Cerebellar cortex (tissue), 1 donor: ENCODE data around the gene ARHGEF3.
A peak's percentile ranks its signal among the peaks of the same experiment; 100 is the strongest.

Source experiments
- DNase-seq: peaks from one replicate; pipeline ENCODE4 v3.0.0-alpha.2; 2015; ENCODE audit warnings: low spot score

ARHGEF3 gene

GRCh38 chr3:56801662-56802377, at the start of gene ARHGEF3:
Gene ARHGEF3 (minus strand): TSS chr3:56801949. CDS start chr3:56801798, 151 bp downstream.
- peak; percentile 88 for DNase-seq

GRCh38 chr3:56849698-56850097, 47.9 kb upstream of the ARHGEF3 start:
- no peak for DNase-seq

- DNase-seq = peak; percentile 28
Observed at GRCh38 chr3:56845505-56845904, 43.8 kb upstream of the ARHGEF3 start.

GRCh38 chr3:56844536-56844935, 42.8 kb upstream of the ARHGEF3 start:
- no peak for DNase-seq

- no peak for DNase-seq
Observed at GRCh38 chr3:56839784-56840715, 38.3 kb upstream of the ARHGEF3 start.

- no peak for DNase-seq
Observed at GRCh38 chr3:56838448-56838847, 36.7 kb upstream of the ARHGEF3 start.

GRCh38 chr3:56837196-56837955, 35.6 kb upstream of the ARHGEF3 start:
- no peak for DNase-seq

- no peak for DNase-seq
Observed at GRCh38 chr3:56836276-56837163, 34.8 kb upstream of the ARHGEF3 start.

- DNase-seq = no peak
Observed at GRCh38 chr3:56835650-56836227, 34.0 kb upstream of the ARHGEF3 start.

GRCh38 chr3:56833536-56833935, 31.8 kb upstream of the ARHGEF3 start:
- no peak for DNase-seq

- DNase-seq = no peak
Observed at GRCh38 chr3:56833022-56833421, 31.3 kb upstream of the ARHGEF3 start.

- DNase-seq = no peak
Observed at GRCh38 chr3:56831572-56831971, 29.8 kb upstream of the ARHGEF3 start.

GRCh38 chr3:56830884-56831283, 29.1 kb upstream of the ARHGEF3 start:
- no peak for DNase-seq

GRCh38 chr3:56829533-56829932, 27.8 kb upstream of the ARHGEF3 start:
- no peak for DNase-seq

- no peak for DNase-seq
Observed at GRCh38 chr3:56826831-56827722, 25.3 kb upstream of the ARHGEF3 start.

GRCh38 chr3:56825567-56826438, 24.1 kb upstream of the ARHGEF3 start:
- DNase-seq = no peak

- DNase-seq = no peak
Observed at GRCh38 chr3:56823984-56824703, 22.4 kb upstream of the ARHGEF3 start.

GRCh38 chr3:56823421-56823926, 21.7 kb upstream of the ARHGEF3 start:
- DNase-seq = no peak
